ENCODE measurements around the gene PDGFRB. TPM values are rescaled to one million over a fixed set of nuclear protein-coding genes. Genes with fewer than 3 reads are reported as not detected.

Gene PDGFRB
- total RNA-seq, 5 donors from 2014 or later (not counting 1 experiment from before 2014, with no cell fraction given) = 0.32 to 3.6 (median 1.6) TPM

DNA sequence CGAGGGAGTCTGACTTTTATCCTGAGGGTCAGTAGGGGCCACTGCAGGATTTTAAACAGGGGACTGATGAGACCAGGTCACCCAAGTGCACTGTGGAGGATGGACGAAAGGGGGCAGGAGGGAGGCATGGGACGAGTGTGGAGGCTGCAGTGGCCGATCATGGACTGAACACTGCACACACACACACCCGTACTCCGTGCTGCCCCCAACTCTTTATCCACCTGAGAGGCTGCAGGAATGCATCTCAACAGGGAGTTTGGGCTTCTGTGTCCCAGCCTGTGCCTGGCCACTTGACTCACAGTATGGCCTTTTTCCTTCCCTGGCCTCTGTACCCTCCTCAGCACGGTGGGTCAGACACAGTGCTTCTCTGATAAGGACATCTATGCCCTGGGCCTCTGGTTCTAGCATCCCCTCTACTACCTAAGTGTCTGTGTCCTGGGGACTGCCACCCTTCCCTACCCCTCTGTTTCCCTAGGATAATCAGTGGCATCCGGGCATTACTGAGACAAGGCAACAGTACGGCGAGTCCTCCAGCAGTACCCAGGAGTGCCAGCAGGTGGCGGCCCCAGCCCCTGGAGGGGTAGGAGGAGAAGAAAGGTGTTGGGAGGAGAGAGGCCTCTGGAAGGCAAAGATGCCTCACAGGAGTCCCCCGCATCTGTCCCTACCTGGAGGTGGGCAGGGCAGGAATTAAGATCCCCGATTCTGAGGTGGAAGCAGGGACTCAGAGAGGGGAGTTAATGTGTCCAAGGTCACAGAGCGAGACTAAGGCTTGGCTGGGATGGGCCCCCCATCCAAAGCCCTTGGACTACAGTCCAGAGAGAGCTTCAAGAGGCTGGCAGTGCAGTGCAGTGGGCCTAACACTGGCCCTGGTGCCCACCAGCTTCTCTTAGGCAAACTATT lies 5.8 kb upstream of the PDGFRB start:
- no peak overlapping the region for H3K27ac Mint-ChIP-seq

DNA sequence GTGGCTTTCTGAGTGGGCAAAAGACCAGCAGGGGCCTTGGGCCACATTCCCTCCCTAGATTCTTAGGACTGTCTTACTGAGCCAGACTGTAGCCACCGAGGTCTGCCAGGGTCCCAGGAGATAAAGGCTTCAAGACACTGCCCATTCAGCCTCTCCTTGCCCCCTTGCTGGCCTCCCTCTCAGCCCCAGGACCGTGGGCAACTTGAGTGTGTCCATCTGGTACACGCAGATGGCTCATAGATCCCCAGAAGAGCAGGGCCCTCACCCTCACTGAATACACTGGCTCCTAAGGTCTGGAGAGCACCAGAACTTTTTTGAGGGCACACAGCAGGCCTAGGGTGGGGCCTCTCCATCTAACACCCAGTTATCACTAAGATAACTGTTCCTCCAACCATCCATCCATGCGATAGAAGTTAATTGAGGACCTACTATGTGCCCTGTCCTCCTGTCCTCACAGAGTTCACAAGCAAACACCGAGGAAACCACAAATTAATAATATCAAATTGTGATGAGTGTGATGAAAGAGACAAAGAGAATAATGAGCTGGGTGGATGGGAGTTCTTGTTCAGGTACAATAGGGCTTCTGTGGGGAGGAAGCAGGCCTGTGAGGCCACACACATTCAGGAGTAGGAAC lies 4.9 kb upstream of the PDGFRB start:
- Histone ChIP-seq H3K4me3 (ENCODE audit: control insufficient read depth in 1 of 2, extremely low read depth in 1 of 2, low read length in 1 of 2) (no peak overlapping the region), H3K9me3 (no peaks in the 10 kb centered on the region), H3K27me3 (replicated peaks in 1 of 2; ENCODE audit: control insufficient read depth in 2 of 2, extremely low read depth in 1 of 2, insufficient read depth in 2 of 2, low read length in 1 of 2) (peaks cover 0 to 46% of the 10 kb centered on the region in 2 experiments), H3K4me1 (ENCODE audit: control insufficient read depth in 1 of 2, extremely low read depth in 1 of 2, insufficient read depth in 2 of 2, low read length in 2 of 2) (peaks cover 0 to 8% of the 10 kb centered on the region in 2 experiments), H3K36me3 (ENCODE audit: control insufficient read depth in 2 of 2, extremely low read depth in 1 of 2, insufficient read depth in 1 of 2, low read length in 1 of 2) (no peaks in the 10 kb centered on the region), H3K27ac (ENCODE audit: low read length) (no peak overlapping the region)
- Mint-ChIP-seq H3K4me1 (peaks cover 5 to 9% (median 7%) of the 10 kb centered on the region in 3 donors), H3K27me3 (peaks cover 31 to 39% of the 10 kb centered on the region in 2 donors), H3K9me3 (no peaks in the 10 kb centered on the region), H3K27ac (no peak overlapping the region), H3K4me3 (no peak overlapping the region), H3K36me3 (no peaks in the 10 kb centered on the region)
- ChIA-PET CTCF (interaction anchor here in 1 of 2 donors (0.6 kb wide), 1 partner anchor 13 kb away, joined by 4 read pairs; no protein-coding TSS in a partner anchor), POLR2A (no interaction called here)
- DNase-seq (no peak), ATAC-seq (replicated peaks in 1 of 4) (no peak)
- WGBS (ENCODE audit: insufficient coverage) = 75% methylated on average over 3 of the region's 5 CpGs

More for the DNA sequence above, 5.8 kb upstream of the PDGFRB start:
- Mint-ChIP-seq H3K27me3 (peaks cover 29 to 40% of the 10 kb centered on the region in 2 donors), H3K36me3 (no peaks in the 10 kb centered on the region), H3K9me3 (no peaks in the 10 kb centered on the region), H3K4me3 (no peak overlapping the region), H3K4me1 (peaks cover 0 to under 1% (median under 1%) of the 10 kb centered on the region in 3 donors)
- Histone ChIP-seq H3K36me3 (ENCODE audit: control insufficient read depth in 2 of 2, extremely low read depth in 1 of 2, insufficient read depth in 1 of 2, low read length in 1 of 2) (no peaks in the 10 kb centered on the region), H3K27ac (ENCODE audit: low read length) (no peak overlapping the region), H3K4me1 (ENCODE audit: control insufficient read depth in 1 of 2, extremely low read depth in 1 of 2, insufficient read depth in 2 of 2, low read length in 2 of 2) (no peaks in the 10 kb centered on the region), H3K9me3 (no peaks in the 10 kb centered on the region), H3K27me3 (replicated peaks in 1 of 2; ENCODE audit: control insufficient read depth in 2 of 2, extremely low read depth in 1 of 2, insufficient read depth in 2 of 2, low read length in 1 of 2) (peaks cover 0 to 39% of the 10 kb centered on the region in 2 experiments), H3K4me3 (ENCODE audit: control insufficient read depth in 1 of 2, extremely low read depth in 1 of 2, low read length in 1 of 2) (no peak overlapping the region)
- 52% methylated on average over 13 of the region's 14 CpGs for WGBS (ENCODE audit: insufficient coverage)
- ATAC-seq (replicated peaks in 1 of 4) (peak; percentile 66 to 75 (median 72)), DNase-seq (peak; percentile 19 to 76 (median 64))
- ChIA-PET POLR2A (no interaction called here), CTCF (interaction anchor here (0.6 to 0.9 kb wide), 2 partner anchors 12 to 57 kb away, joined by 3 to 4 read pairs; no protein-coding TSS in a partner anchor)

DNA sequence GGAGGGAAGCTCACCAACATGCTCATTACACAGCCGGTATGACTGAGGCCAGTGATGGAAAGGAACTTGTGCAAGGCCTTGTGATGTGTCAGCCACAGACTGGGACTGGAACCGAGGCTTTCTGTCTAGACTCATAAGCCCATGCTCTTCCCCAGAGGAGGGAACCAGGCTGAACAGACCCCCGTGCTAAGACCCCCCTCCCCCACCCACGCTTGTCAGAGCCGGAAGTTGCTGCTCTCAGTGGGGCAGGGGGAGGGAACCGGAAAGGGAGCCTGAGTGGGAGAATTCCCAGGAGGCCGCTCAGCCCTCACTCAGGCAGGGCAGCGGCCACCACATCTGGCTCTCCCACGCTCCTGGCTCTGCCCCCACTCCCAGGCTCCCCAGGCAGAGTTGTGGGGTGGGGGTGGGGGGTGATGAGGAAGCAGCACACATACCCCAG lies 4.1 kb upstream of the PDGFRB start:
- Histone ChIP-seq H3K9me3 (no peaks in the 10 kb centered on the region), H3K27me3 (replicated peaks in 1 of 2; ENCODE audit: control insufficient read depth in 2 of 2, extremely low read depth in 1 of 2, insufficient read depth in 2 of 2, low read length in 1 of 2) (peaks cover 0 to 53% of the 10 kb centered on the region in 2 experiments), H3K27ac (ENCODE audit: low read length) (no peak overlapping the region), H3K36me3 (ENCODE audit: control insufficient read depth in 2 of 2, extremely low read depth in 1 of 2, insufficient read depth in 1 of 2, low read length in 1 of 2) (no peaks in the 10 kb centered on the region), H3K4me1 (ENCODE audit: control insufficient read depth in 1 of 2, extremely low read depth in 1 of 2, insufficient read depth in 2 of 2, low read length in 2 of 2) (peaks cover 0 to 13% of the 10 kb centered on the region in 2 experiments), H3K4me3 (ENCODE audit: control insufficient read depth in 1 of 2, extremely low read depth in 1 of 2, low read length in 1 of 2) (no peak overlapping the region)
- WGBS (ENCODE audit: insufficient coverage) = 83% methylated on average over 1 of the region's 9 CpGs
- Mint-ChIP-seq H3K27me3 (peaks cover 28 to 31% of the 10 kb centered on the region in 2 donors), H3K27ac (no peak overlapping the region), H3K36me3 (no peaks in the 10 kb centered on the region), H3K4me3 (no peak overlapping the region), H3K9me3 (no peaks in the 10 kb centered on the region), H3K4me1 (peaks cover 5 to 9% (median 7%) of the 10 kb centered on the region in 3 donors)
- CTCF ChIA-PET = interaction anchor here (0.6 to 1.2 kb wide), 3 partner anchors 9 to 930 kb away, joined by 3 to 4 read pairs (median 3); no protein-coding TSS in a partner anchor
- POLR2A ChIA-PET = no interaction called here
- DNase-seq (no peak), ATAC-seq (replicated peaks in 1 of 4) (no peak)

DNA sequence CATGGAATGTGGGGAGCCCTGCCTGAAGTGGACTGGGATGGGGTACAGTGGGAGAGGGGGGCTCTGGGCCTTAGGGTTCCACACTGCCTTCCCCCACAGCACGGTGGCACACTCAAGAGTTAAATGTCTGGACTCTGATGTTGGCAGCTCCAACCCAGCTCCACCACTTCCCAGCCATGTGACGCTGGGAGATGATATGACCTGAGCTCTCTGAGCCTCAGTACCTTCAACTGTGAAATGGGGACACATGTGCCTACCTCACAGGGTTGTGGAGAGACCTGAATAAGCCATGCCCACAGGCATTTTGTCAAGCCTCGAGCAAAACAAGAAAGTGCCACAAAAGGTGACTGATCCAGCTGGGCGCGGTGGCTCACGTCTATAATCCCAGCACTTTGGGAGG lies 3.4 kb upstream of the PDGFRB start:
- CTCF ChIA-PET = interaction anchor here (0.6 to 1.2 kb wide), 3 partner anchors 8 to 846 kb away, joined by 3 to 5 read pairs (median 4); no protein-coding TSS in a partner anchor
- POLR2A ChIA-PET = no interaction called here
- ATAC-seq (replicated peaks in 1 of 4) (no peak), DNase-seq (no peak)
- peaks cover 0 to 55% of the 10 kb centered on the region in 2 experiments for H3K27me3 ChIP-seq (replicated peaks in 1 of 2; ENCODE audit: control insufficient read depth in 2 of 2, extremely low read depth in 1 of 2, insufficient read depth in 2 of 2, low read length in 1 of 2)
- H3K9me3 ChIP-seq = no peaks in the 10 kb centered on the region
- H3K4me1 ChIP-seq (ENCODE audit: control insufficient read depth in 1 of 2, extremely low read depth in 1 of 2, insufficient read depth in 2 of 2, low read length in 2 of 2) = peaks cover 0 to 13% of the 10 kb centered on the region in 2 experiments
- 73% methylated on average over 3 of the region's 6 CpGs for WGBS (ENCODE audit: insufficient coverage)
- H3K36me3 ChIP-seq (ENCODE audit: control insufficient read depth in 2 of 2, extremely low read depth in 1 of 2, insufficient read depth in 1 of 2, low read length in 1 of 2) = no peaks in the 10 kb centered on the region
- Mint-ChIP-seq H3K27ac (no peak overlapping the region), H3K36me3 (no peaks in the 10 kb centered on the region), H3K4me1 (peaks cover 5 to 9% (median 7%) of the 10 kb centered on the region in 3 donors), H3K4me3 (no peak overlapping the region), H3K27me3 (peaks cover 27 to 30% of the 10 kb centered on the region in 2 donors), H3K9me3 (no peaks in the 10 kb centered on the region)
- no peak overlapping the region for H3K4me3 ChIP-seq (ENCODE audit: control insufficient read depth in 1 of 2, extremely low read depth in 1 of 2, low read length in 1 of 2)
- no peak overlapping the region for H3K27ac ChIP-seq (ENCODE audit: low read length)

DNA sequence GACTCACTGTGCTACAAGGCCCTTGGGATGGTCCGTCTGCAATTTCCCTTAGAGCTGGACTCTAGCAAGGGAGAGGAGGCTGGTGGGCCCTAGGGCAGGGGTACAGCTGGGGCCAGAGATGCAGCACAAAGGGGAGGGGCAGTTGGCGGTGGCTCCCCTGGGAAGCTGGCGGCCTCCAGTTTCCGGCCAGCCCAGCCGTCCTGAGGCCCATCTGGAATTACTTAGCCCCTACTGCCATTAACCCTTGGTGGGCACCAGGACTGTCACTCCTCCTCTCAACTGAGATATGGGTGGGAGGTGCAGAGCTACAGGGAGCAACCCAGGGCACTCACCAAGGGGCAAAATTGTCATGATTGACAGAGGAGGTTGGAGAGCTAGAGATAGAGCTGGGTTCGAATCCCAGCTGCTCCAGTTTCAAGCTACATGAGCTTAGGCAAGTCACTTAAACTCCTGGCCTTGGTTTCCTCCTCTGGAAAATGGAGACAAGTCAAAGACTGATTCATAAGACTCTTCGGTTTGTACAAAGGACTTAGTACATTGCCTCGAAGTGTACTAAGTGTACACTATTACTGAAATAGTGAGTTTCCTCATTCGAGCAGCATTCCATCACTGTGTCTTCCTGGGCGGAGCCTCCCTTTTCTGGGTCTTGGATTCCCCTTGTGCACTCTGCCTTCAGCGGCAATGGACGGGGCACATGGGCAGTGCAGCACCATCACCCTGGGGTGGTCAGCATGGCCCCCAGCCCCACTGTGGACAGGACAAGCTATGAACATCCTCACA lies 2.7 kb upstream of the PDGFRB start:
- ChIA-PET POLR2A (no interaction called here), CTCF (interaction anchor here in 1 of 2 donors (0.6 to 1.2 kb wide), 2 partner anchors 61 to 846 kb away, joined by 4 to 5 read pairs; no protein-coding TSS in a partner anchor)
- peaks cover 33 to 34% of the 10 kb centered on the region in 2 donors for H3K27me3 Mint-ChIP-seq
- H3K27me3 ChIP-seq (replicated peaks in 1 of 2; ENCODE audit: control insufficient read depth in 2 of 2, extremely low read depth in 1 of 2, insufficient read depth in 2 of 2, low read length in 1 of 2) = peaks cover 0 to 53% of the 10 kb centered on the region in 2 experiments
- no peak for ATAC-seq (replicated peaks in 1 of 4)
- no peaks in the 10 kb centered on the region for H3K36me3 Mint-ChIP-seq
- no peak overlapping the region for H3K4me3 ChIP-seq (ENCODE audit: control insufficient read depth in 1 of 2, extremely low read depth in 1 of 2, low read length in 1 of 2)
- no peak overlapping the region for H3K27ac ChIP-seq (ENCODE audit: low read length)
- no peak for DNase-seq
- no peaks in the 10 kb centered on the region for H3K36me3 ChIP-seq (ENCODE audit: control insufficient read depth in 2 of 2, extremely low read depth in 1 of 2, insufficient read depth in 1 of 2, low read length in 1 of 2)
- peaks cover 0 to 13% of the 10 kb centered on the region in 2 experiments for H3K4me1 ChIP-seq (ENCODE audit: control insufficient read depth in 1 of 2, extremely low read depth in 1 of 2, insufficient read depth in 2 of 2, low read length in 2 of 2)
- 87% methylated on average over 7 of the region's 12 CpGs for WGBS (ENCODE audit: insufficient coverage)
- peaks cover 5 to 9% (median 7%) of the 10 kb centered on the region in 3 donors for H3K4me1 Mint-ChIP-seq
- no peak overlapping the region for H3K4me3 Mint-ChIP-seq
- H3K27ac Mint-ChIP-seq = no peak overlapping the region
- no peaks in the 10 kb centered on the region for H3K9me3 ChIP-seq
- no peaks in the 10 kb centered on the region for H3K9me3 Mint-ChIP-seq
